ENCODE data around the gene KRT15.

Gene KRT15

DNA sequence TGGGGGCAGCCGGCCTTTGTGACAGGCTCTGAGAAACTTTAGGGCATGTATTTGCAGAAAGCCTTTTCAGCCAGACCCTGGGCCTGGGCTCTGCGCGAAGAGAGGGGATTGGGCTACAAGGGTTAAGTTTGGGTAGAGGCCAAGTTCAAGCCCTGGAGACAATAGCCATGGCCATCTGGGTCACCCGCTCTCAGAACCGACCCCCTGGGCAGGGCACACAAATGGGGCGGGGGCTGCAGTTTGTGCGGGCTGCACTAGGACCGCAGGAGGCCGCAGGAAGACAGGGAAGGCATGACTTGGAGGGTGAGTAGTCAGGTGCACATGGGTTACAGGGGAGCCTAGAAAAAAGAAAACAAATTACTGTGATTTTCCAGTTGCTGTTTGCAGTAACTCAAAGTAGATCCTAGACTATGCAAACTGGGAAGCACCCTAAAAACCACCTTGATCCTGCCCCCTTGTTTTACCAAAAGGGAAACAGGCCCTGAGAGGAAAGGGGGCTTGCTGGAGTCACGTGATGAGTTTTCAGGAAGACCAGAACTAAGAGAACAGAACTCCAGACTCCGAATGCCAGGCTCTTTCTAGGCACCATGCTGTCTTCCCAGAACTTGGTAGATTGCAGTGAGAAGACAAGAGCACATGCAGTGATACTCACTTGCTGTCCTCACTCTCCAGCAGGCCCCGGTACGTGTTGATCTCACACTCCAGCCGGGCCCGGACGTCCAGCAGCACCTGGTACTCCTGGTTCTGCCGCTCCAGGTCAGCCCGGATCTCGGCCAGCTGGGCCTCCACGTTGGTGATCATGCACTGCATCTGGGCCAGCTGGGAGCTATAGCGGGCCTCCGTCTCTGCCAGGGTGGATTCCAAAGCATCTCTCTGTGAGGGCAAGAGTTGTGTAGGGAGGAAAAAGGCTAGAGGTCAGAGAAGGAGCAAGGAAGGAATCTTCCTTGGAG lies 41.5 kb downstream of the KRT15 start:
- DNase-seq = no peak

DNA sequence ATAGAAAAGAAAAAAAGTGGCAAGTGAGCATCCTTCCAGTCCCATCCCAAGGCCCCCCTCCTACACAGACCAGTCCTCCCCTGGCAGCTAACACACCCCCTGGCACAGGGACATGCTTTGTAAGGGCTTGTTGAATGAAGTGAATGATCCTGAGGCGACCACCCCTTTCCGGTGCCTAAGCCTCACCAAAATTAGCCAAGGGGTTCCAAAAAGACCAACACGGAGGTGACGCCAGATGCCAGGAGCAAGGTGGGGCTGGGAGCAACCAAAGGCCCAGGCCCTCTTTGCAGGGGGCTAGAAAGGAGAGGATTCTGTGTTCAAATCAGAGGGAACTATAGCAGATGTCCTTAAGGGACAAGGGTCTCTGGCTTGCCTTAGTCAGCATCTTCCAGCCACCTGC lies 43.3 kb downstream of the KRT15 start:
- DNase-seq = no peak

DNA sequence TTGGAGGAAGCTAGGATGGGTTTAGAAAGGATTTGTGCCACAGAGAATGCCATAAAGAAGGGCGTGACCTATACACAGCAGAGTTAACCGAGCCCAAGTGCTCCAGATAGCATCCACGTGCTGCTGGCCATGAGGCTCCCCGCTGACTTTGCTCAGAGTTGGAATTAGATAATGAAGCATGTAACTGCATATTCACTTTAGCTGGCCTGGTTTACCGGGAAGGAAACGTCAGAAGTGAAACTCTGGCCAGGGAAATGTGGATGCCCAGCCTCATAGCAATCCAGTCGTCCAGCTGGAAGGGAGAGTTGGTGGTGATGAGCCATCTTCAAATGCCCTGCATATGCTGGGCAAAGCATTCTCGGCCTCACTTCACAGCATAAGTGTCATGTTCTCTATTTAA lies 43.8 kb downstream of the KRT15 start:
- no peak for DNase-seq

DNA sequence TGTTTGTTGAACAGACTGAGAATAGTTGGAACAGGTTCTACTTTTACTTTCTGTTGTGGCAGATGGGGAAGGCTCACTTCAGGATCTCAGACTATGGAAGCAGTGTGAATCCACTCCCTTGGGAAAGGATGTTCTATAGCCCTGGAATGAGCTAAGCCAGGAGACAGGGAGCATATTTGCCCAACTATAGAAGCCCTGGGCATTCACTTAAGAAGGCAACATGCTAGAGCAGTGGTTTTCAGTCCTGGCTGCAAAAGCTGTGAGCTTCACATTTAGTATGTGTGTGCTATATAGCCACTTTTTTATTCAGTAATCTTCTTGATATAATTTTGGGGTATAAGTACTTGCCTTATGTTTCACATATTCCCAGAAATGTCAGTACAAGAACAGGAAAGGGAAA lies 50.3 kb downstream of the KRT15 start:
- no peak for DNase-seq

DNA sequence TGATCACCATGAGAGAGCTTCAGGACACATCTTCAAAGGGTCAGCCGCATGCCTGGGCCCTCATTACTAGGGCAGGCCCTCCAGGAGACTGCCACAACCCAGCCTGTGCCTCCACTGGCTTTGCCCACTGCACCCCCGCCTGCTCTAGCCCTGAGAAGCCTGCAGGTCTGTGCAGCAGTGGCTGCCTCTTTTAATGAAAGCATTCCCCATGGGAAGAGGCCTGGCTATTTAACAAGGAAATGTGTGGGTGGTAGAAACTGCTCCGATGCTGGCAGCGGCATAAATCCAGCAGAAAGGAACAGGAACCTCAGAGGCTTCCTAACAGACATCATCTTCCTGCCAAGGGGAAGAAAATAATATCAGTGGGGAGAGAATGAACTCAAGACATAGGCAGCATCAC lies 51.1 kb downstream of the KRT15 start:
- DNase-seq = no peak

DNA sequence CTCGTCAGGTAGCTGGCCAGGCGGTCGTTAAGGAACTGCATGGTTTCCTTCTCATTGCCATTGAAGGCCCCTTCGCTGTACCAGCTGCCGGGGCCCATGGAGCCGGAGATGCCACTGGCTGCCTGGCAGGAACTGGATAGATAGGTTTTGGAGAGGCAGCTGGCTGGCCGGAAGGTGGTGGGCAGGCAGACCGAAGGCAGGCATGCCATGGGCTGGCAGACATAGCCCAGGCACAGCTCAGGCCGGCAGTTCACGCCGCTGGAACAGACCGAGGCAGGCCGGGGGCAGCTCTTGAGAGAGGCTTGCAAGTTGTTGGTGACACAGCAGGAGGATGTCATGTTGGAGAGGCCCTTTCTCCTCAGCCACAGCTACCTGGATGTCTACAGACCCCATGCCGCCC lies 51.7 kb downstream of the KRT15 start, which contains the start of gene KRT32:
KRT32 (minus strand) TSS at position 399 of the 400 bp plus-strand sequence; CDS start at position 338, 61 bp downstream.
- no peak for DNase-seq

DNA sequence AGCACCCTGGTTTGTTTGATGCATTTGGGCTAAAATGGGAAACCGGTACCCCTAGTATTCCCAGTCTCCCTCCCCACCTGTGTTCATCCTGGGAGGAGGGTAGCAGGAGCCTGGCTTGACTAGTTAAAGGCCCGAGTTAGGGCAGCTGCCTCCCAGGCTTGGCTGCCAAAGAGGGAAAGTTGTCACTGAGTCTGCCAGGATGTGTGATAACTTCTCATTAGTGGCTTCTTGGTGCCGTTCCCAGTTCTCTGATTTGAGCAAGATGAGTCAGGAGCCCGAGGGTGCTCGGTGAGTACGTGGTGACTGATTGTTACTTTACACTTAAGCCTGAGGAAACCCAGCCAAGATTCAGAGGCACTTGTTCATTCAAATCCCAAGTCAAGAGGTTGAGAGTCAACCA lies 54.0 kb downstream of the KRT15 start:
- no peak for DNase-seq

DNA sequence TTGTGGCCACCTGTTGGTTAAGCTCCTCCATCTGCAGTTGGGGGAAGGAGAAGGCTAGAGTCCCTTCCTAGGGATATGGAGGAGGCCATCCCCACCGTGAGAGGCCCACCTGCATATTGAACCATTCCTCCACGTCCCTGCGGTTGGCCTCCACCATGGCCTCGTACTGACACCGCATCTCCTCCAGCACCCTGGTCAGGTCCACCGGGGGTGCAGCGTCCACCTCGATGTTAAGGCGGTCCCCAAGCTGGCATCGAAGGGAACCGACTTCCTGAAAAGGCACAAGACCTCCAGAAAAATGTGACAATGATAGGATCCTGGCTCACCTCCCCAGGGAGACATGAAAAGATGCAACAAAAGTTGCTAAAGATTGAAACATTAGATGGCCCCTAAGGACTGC lies 54.5 kb downstream of the KRT15 start:
- no peak for DNase-seq

DNA sequence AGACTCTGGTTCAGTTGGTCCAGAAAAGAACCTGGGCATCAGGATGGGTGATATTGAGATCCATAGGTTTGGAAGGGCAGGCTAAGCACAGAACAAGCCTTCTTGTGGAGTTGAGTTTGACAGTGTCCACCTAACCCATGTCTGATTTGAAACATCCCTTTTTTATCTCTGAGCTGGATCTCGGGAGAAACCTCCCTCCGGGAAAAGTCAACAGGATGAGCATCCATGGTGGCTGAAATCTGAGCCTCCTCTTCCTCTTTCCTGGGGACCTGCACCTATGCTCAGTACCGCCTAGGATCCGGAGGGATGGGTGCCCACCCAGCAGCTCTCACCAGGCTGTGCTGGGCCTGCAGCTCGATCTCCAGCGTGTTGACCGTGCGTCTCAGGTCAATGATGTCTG lies 54.9 kb downstream of the KRT15 start:
- DNase-seq = no peak

All from activated naive CD4-positive, alpha-beta T cell treated with Interleukin-2 at 50 U/mL for 16 hours (primary cell).